BLaER1 treated with 17β-estradiol and CSF1 and Interleukin-3, amounts not matched to agents 10 nM and 100 nM (cell line): ENCODE measurements around the gene PPIC.

Experiments
- H3K27ac ChIP-seq, 11 experiments: shearing (Covaris generic); formaldehyde crosslinking; 2 replicates each; pipeline ENCODE4 v1.8.1; 2022
- H3K27me3 ChIP-seq, 11 experiments: shearing (Covaris generic); formaldehyde crosslinking; 2 replicates each; pipeline ENCODE4 v1.8.1; 2022
- H3K36me3 ChIP-seq, 11 experiments: shearing (Covaris generic); formaldehyde crosslinking; 2 replicates each; pipeline ENCODE4 v1.8.1; 2022
- H3K4me1 ChIP-seq, 10 experiments: shearing (Covaris generic); formaldehyde crosslinking; 2 replicates each; pipeline ENCODE4 v1.8.1; 2022
- H3K4me2 ChIP-seq, 11 experiments: shearing (Covaris generic); formaldehyde crosslinking; 2 replicates each; pipeline ENCODE4 v1.8.1; 2022
- H3K4me3 ChIP-seq, 10 experiments: shearing (Covaris generic); formaldehyde crosslinking; 2 replicates each; pipeline ENCODE4 v1.8.1; 2022
- H3K9ac ChIP-seq, 11 experiments: shearing (Covaris generic); formaldehyde crosslinking; 2 replicates each; pipeline ENCODE4 v1.8.1; 2022
- H3K9me3 ChIP-seq, 11 experiments: shearing (Covaris generic); formaldehyde crosslinking; replicated peaks in 1 of 11; 2 replicates each; pipeline ENCODE4 v1.8.1; 2022
- H4K20me1 ChIP-seq, 11 experiments: shearing (Covaris generic); formaldehyde crosslinking; 2 replicates each; pipeline ENCODE4 v1.8.1; 2022
- Cebpa-rat ChIP-seq, 11 experiments: shearing (Covaris generic); IDR thresholded peaks; 2 replicates each; pipeline ENCODE4 v1.8.1; 2022

The PPIC gene

GRCh38 chr5:122997294-122997693 lies 39.2 kb downstream of the PPIC start:
- H3K36me3 ChIP-seq, result peaks cover 0 to 39% (median 0%) of the 10 kb centered on the region in 11 experiments; a peak in 5 of 22 replicates
- TF ChIP-seq Cebpa-rat (IDR thresholded peaks at IDR 0.05), result no peak
- H3K4me1 ChIP-seq, result no peaks in the 10 kb centered on the region
- H3K27me3 ChIP-seq, result no peaks in the 10 kb centered on the region
- H3K9me3 ChIP-seq, result no peaks in the 10 kb centered on the region
- H3K27ac ChIP-seq, result no peak overlapping the region
- no peak overlapping the region for H3K4me3 ChIP-seq
- no peak overlapping the region for H3K9ac ChIP-seq
- H3K4me2 ChIP-seq, result no peak overlapping the region
- H4K20me1 ChIP-seq, result peaks cover 0 to 54% (median 0%) of the 10 kb centered on the region in 11 experiments; a peak in 3 of 22 replicates

- peaks cover 0 to 27% (median 0%) of the 10 kb centered on the region in 11 experiments; a peak in 4 of 22 replicates for H3K36me3 ChIP-seq
- no peaks in the 10 kb centered on the region for H3K4me1 ChIP-seq
- H3K4me2 ChIP-seq, result no peak overlapping the region
- no peak overlapping the region for H3K27ac ChIP-seq
- peaks cover 0 to 57% (median 0%) of the 10 kb centered on the region in 11 experiments; a peak in 3 of 22 replicates for H4K20me1 ChIP-seq
- H3K4me3 ChIP-seq, result no peak overlapping the region
- H3K9ac ChIP-seq, result no peak overlapping the region
- no peak for TF ChIP-seq Cebpa-rat (IDR thresholded peaks at IDR 0.05)
- H3K9me3 ChIP-seq, result no peaks in the 10 kb centered on the region
- no peaks in the 10 kb centered on the region for H3K27me3 ChIP-seq
Measured at GRCh38 chr5:122996091-122996490, 40.4 kb downstream of the PPIC start.

- Histone ChIP-seq H3K27ac (no peak overlapping the region), H3K4me3 (no peak overlapping the region), H3K9me3 (no peaks in the 10 kb centered on the region), H3K4me1 (peaks cover 0 to 13% (median 0%) of the 10 kb centered on the region in 10 experiments; a peak in 5 of 20 replicates), H3K9ac (no peak overlapping the region), H3K36me3 (peaks cover 0 to 12% (median 0%) of the 10 kb centered on the region in 11 experiments; a peak in 1 of 22 replicates), H4K20me1 (peaks cover 0 to 53% (median 0%) of the 10 kb centered on the region in 11 experiments; a peak in 2 of 22 replicates), H3K27me3 (no peaks in the 10 kb centered on the region), H3K4me2 (peak overlapping the region in 2 of 11 experiments; percentile 2 to 51; a peak in 3 of 22 replicates)
- TF ChIP-seq Cebpa-rat (IDR thresholded peaks at IDR 0.05), result no peak
Measured at GRCh38 chr5:122985954-122986721, 50.4 kb downstream of the PPIC start.

- TF ChIP-seq Cebpa-rat (IDR thresholded peaks at IDR 0.05), result no peak
- peaks cover 0 to 13% (median 0%) of the 10 kb centered on the region in 10 experiments; a peak in 5 of 20 replicates for H3K4me1 ChIP-seq
- no peak overlapping the region for H3K4me3 ChIP-seq
- H3K4me2 ChIP-seq, result peak overlapping the region in 1 of 11 experiments; percentile 16; a peak in 1 of 22 replicates
- H3K27ac ChIP-seq, result no peak overlapping the region
- peaks cover 0 to 54% (median 0%) of the 10 kb centered on the region in 11 experiments; a peak in 3 of 22 replicates for H4K20me1 ChIP-seq
- no peak overlapping the region for H3K9ac ChIP-seq
- no peaks in the 10 kb centered on the region for H3K27me3 ChIP-seq
- peaks cover 0 to 10% (median 0%) of the 10 kb centered on the region in 11 experiments; a peak in 2 of 22 replicates for H3K36me3 ChIP-seq
- no peaks in the 10 kb centered on the region for H3K9me3 ChIP-seq
Measured at GRCh38 chr5:122985006-122985700, 51.4 kb downstream of the PPIC start.

- Histone ChIP-seq H3K4me3 (no peak overlapping the region), H3K36me3 (peaks cover 0 to 10% (median 0%) of the 10 kb centered on the region in 11 experiments; a peak in 2 of 22 replicates), H3K4me2 (no peak overlapping the region), H3K4me1 (peaks cover 0 to 13% (median 0%) of the 10 kb centered on the region in 10 experiments; a peak in 5 of 20 replicates), H3K9ac (no peak overlapping the region), H3K27ac (no peak overlapping the region), H3K27me3 (no peaks in the 10 kb centered on the region), H4K20me1 (peaks cover 0 to 53% (median 0%) of the 10 kb centered on the region in 11 experiments; a peak in 3 of 22 replicates), H3K9me3 (no peaks in the 10 kb centered on the region)
- no peak for TF ChIP-seq Cebpa-rat (IDR thresholded peaks at IDR 0.05)
Measured at GRCh38 chr5:122984425-122984824, 52.1 kb downstream of the PPIC start.

- Histone ChIP-seq H3K9ac (no peak overlapping the region), H3K9me3 (no peaks in the 10 kb centered on the region), H3K4me2 (no peak overlapping the region), H3K27me3 (no peaks in the 10 kb centered on the region), H3K27ac (no peak overlapping the region), H3K4me1 (peaks cover 0 to 13% (median 0%) of the 10 kb centered on the region in 10 experiments; a peak in 5 of 20 replicates), H4K20me1 (peaks cover 0 to 65% (median 0%) of the 10 kb centered on the region in 11 experiments; a peak in 3 of 22 replicates), H3K36me3 (peaks cover 0 to 5% (median 0%) of the 10 kb centered on the region in 11 experiments; a peak in 2 of 22 replicates), H3K4me3 (no peak overlapping the region)
- no peak for TF ChIP-seq Cebpa-rat (IDR thresholded peaks at IDR 0.05)
Measured at GRCh38 chr5:122982376-122982775, 54.1 kb downstream of the PPIC start.

GRCh38 chr5:122981846-122982245 lies 54.7 kb downstream of the PPIC start:
- TF ChIP-seq Cebpa-rat (IDR thresholded peaks at IDR 0.05), result no peak
- Histone ChIP-seq H3K9ac (no peak overlapping the region), H3K9me3 (no peaks in the 10 kb centered on the region), H3K27ac (no peak overlapping the region), H3K27me3 (no peaks in the 10 kb centered on the region), H3K36me3 (peaks cover 0 to 5% (median 0%) of the 10 kb centered on the region in 11 experiments; a peak in 2 of 22 replicates), H4K20me1 (peaks cover 0 to 65% (median 0%) of the 10 kb centered on the region in 11 experiments; a peak in 3 of 22 replicates), H3K4me1 (peaks cover 0 to 13% (median 0%) of the 10 kb centered on the region in 10 experiments; a peak in 5 of 20 replicates), H3K4me3 (no peak overlapping the region), H3K4me2 (no peak overlapping the region)

- H3K36me3 ChIP-seq, result peaks cover 0 to 9% (median 0%) of the 10 kb centered on the region in 11 experiments; a peak in 2 of 22 replicates
- no peak overlapping the region for H3K27ac ChIP-seq
- H3K4me2 ChIP-seq, result no peak overlapping the region
- no peaks in the 10 kb centered on the region for H3K4me1 ChIP-seq
- no peaks in the 10 kb centered on the region for H3K27me3 ChIP-seq
- H3K9me3 ChIP-seq, result no peaks in the 10 kb centered on the region
- no peak for TF ChIP-seq Cebpa-rat (IDR thresholded peaks at IDR 0.05)
- no peak overlapping the region for H3K9ac ChIP-seq
- no peak overlapping the region for H3K4me3 ChIP-seq
- peaks cover 0 to 54% (median 0%) of the 10 kb centered on the region in 11 experiments; a peak in 3 of 22 replicates for H4K20me1 ChIP-seq
Measured at GRCh38 chr5:122978644-122979297, 57.8 kb downstream of the PPIC start.
